LHCN-M2 (cell line): Measurements from ENCODE around the gene RPS16. TPM values are rescaled to one million over a fixed set of nuclear protein-coding genes. Genes with fewer than 3 reads are reported as not detected.

ENCODE experiments used
- DNase-seq: peaks from one replicate; pipeline ENCODE4 v3.0.0-alpha.2; 2012; ENCODE audit warnings: low read depth
- total RNA-seq: library from RNA; depleted of rRNA; stranded (reverse); fragments of >200 nt; gene quantifications from 2 replicates; pipeline ENCODE4 v1.2.3, GENCODE V29; 2014; rRNA removed

RPS16 gene
- total RNA-seq, 1 experiment from 2014 or later: 159 TPM

DNA sequence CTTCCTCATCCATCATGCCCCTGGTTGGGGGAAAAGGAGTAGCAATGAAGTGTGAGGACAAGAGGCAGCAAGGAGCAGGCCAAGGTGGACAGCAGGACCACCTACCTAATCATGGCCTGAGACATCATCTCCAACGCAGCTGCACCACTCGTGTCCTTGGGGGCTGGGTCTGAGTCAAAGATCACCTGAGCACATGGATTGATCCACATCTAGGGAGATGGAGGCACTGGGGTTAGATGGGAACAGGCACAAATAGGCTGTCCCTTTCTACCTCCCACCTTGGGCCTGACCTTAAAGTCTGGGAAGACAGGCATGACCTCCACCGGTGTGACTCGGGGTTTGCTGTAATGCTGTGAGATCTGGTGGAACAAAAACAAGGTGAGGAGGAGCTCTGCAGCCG lies 47.1 kb downstream of the RPS16 start:
- DNase-seq: no peak

DNA sequence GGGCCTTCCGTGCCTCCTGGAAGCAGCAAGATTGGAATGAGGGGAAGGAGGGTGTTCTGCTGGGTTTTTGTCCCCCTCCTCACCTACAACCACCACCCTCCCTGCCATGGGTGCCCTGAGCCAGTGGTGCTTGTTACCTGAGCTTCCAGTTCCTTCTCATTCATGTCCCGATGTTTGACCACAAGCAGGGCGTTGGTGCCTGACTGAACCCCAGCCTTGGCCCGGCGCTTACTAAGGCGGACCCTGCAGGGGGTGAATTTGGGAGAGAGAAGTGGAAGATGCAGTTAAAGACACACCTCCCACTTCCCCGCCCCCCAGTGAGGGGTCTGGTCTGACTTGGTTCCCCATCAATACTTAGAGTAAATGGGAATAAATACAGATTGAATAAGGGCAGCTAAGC lies 49.2 kb downstream of the RPS16 start:
- DNase-seq: no peak

DNA sequence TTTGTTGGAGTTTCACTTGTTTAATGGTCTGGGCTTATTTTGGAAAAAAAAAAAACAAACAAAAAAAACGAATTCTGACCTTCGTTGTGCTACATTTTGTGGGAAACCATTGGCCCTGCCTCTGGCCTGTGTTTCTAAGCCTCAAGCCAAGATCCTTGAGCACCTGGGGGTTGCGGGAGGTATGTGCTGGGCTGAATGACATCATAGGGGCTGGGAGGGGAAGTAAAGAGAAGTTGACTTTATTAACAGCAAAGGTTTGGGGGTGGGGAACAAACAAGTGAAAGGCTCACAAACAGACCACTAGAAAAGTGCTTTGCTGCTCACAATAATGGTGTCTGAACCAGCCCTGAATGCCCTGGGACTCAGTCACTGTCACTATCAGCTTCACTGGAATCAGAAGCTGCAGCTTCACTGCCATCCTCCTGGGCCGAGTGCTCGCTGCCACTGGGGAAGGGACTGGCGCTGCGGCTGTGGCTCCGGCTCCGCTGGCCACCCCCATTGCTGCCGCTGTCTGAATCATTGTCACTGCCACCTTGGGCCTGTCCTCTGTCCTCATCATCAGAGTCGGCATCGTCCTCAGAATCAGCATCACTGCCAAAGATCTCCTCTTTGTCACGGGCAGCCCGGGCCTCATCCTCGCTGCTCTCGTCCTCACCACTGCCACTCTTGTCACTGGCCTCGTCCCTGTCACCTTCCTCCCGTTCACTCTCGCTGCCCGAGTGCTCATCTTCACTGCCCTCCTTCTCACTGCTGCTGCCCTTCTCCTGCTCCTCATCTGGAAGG lies 49.9 kb downstream of the RPS16 start:
- no peak for DNase-seq

DNA sequence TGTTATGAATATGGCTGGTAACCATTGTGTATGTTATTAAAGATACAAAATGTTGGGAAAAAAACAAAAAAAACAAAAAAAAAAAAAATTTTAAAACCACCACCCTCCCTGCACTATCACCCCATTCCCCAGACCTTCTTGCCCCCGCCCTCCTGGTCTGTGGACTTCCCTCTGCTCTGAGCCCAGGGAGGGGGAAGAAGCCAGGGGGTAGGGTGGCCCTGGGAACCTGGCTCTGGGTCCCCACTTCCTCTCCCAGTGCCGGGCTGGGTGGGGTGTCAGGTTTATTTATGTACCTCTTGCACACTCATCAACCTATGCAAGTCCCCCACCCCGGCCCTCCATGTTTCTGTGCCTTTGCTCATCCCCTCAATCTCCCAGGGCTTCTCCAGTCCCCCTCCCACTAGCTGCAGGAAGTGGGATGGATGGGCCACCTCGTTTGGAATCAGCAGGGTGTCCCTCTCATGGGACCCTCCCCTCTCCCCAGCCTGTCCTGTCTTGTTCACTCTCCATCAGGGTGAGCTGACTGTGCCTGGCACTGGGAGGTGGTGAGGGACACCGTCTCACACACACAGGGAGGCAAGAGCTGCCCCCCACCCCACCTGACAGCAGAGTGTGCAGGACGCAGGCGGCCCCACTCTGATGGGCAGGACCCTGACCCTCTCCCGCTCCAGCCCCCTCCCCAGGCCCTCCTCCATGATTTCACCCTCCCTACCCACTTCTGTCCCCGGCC lies 50.7 kb downstream of the RPS16 start:
- no peak for DNase-seq

Other genes with a start within 250 kb of the RPS16 start
- not detected in 2 replicates for gene NCCRP1, start 239.0 kb downstream of the RPS16 start, total RNA-seq
- not detected in 2 replicates for gene SYCN, start 231.7 kb downstream of the RPS16 start, total RNA-seq
- gene IFNL3, start 190.9 kb downstream of the RPS16 start, total RNA-seq: not detected in 2 replicates
- not detected in 2 replicates for gene IFNL4, start 187.1 kb downstream of the RPS16 start, total RNA-seq
- gene IFNL2, start 167.6 kb downstream of the RPS16 start, total RNA-seq: not detected in 2 replicates
- gene IFNL1, start 139.5 kb downstream of the RPS16 start, total RNA-seq: not detected in 2 replicates
- 0.13 TPM in 1 of 2 replicates, not detected in the other for gene LRFN1, start 115.1 kb downstream of the RPS16 start, total RNA-seq
- not detected in 2 replicates for gene GMFG, start 99.9 kb downstream of the RPS16 start, total RNA-seq
- gene SAMD4B, start 93.5 kb downstream of the RPS16 start, total RNA-seq: 90.4 and 126 TPM in 2 replicates
- 51.9 and 61.7 TPM in 2 replicates for gene PAF1, start 44.8 kb downstream of the RPS16 start, total RNA-seq
- gene MED29, start 44.6 kb downstream of the RPS16 start, total RNA-seq: 32.8 and 38.7 TPM in 2 replicates
- 9.3 and 15.0 TPM in 2 replicates for gene ZFP36, start 29.1 kb downstream of the RPS16 start, total RNA-seq
- 19.9 and 23.4 TPM in 2 replicates for gene PLEKHG2, start 23.3 kb downstream of the RPS16 start, total RNA-seq
- 74.8 and 79.0 TPM in 2 replicates for gene SUPT5H, start 9.6 kb upstream of the RPS16 start, total RNA-seq
- 99.1 and 120 TPM in 2 replicates for gene TIMM50, start 44.9 kb upstream of the RPS16 start, total RNA-seq
- 2.4 and 2.6 TPM in 2 replicates for gene DLL3, start 63.0 kb upstream of the RPS16 start, total RNA-seq
- gene SELENOV, start 79.2 kb upstream of the RPS16 start, total RNA-seq: not detected in 2 replicates
- 3.0 and 4.8 TPM in 2 replicates for gene EID2B, start 96.9 kb upstream of the RPS16 start, total RNA-seq
- 9.7 and 14.8 TPM in 2 replicates for gene EID2, start 104.2 kb upstream of the RPS16 start, total RNA-seq
- gene LGALS13, start 166.6 kb upstream of the RPS16 start, total RNA-seq: not detected in 2 replicates
- not detected in 2 replicates for gene LGALS16, start 220.0 kb upstream of the RPS16 start, total RNA-seq